Stimulated activated CD4-positive, alpha-beta T cell treated with anti-CD3 and anti-CD28 coated beads, Interleukin-15, amount 100 ng/mL, for 1 hour (primary cell): ENCODE data around the gene C6.
"Not testable (repeated sequence)": the region's sequence is repeated elsewhere in the genome, so short reads cannot be mapped to it uniquely, and the experiment has no call there.

Source experiments
- DNase-seq, 2 donors: peaks; one replicate each; pipeline ENCODE4 v3.0.0-alpha.2; 2020; ENCODE audit warnings: low read depth in 1 of 2, low spot score in 1 of 2

The C6 gene

DNA sequence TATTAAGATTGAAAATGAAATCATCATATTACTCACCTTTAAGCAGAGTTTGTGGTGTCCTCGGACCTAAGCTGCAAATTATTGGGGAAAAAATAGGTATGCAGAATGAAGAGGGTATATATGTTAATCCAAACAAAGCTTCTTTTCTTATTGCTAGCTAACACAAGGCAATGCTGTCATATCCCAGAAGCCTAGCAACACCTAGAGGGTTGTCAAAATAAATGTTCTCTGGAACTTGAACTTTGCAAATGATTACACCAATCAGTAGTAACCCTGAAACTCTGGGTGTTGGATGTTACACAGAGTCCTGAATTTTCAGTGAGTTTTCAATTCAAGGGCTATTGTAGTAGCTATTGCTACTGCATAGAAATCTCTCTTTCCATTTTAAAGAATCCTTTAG, at the start of gene C6:
Gene C6, minus strand, starts transcription at position 193 of the 400 bp plus-strand sequence. CDS start 10,302 bp downstream, outside the sequence.
- no peak for DNase-seq

DNA sequence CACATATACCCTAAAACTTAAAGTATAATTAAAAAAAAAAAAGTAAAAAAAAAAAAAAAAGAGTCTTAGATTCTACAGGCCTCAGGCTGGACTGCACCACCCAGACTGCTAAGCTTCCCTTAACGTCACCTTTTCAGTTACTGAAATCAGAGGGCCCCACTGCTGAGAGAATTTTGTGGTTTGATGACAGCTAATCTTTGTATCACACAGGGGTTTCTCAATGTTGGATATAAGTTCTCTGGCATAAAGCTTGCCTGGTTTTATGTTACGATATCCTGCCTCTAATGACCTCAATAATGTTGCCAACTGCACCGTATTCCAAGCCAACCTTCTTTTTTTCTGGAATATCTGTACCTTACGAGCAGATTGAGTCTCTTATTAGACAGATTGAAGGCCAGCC, 43.1 kb upstream of the C6 start:
- no peak for DNase-seq

DNA sequence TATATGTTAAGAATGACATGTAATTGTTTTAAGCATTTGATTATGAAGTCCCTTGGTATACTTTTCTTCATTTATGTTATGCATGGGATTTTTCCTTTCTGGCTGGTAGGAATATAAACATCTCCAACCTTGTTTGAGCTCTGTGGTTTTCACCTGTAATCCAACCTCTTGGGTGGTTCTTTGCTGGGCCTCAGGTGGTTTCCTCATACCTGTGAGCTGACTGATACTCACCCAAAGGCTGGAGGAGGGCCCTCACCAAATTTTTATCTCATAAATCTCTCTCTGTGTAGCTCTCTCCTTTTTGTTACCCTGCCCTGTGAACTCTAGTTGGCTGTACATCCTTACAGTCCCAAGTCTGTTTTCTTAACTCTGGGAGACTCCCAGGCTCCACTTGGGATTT, 39.8 kb upstream of the C6 start:
- DNase-seq: no peak

DNA sequence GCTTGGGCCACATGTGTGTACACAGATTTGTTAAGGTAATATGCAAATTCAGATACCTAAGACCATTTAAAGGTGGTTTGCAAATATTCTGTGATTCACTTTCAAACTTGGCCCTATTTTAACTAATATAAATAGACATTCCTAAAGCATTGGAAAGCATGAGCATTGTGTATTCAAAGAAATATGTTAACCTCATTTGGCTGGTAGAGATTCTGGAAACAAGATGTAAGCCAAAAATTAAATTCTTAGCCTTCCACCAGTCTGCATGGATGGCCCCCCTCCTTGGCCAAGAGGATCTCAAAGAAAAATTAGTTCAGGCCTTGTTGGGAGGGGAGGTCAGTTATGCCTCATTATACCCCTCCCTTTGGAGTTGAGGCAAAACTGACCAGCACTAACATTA, 38.7 kb upstream of the C6 start:
- no peak for DNase-seq

DNA sequence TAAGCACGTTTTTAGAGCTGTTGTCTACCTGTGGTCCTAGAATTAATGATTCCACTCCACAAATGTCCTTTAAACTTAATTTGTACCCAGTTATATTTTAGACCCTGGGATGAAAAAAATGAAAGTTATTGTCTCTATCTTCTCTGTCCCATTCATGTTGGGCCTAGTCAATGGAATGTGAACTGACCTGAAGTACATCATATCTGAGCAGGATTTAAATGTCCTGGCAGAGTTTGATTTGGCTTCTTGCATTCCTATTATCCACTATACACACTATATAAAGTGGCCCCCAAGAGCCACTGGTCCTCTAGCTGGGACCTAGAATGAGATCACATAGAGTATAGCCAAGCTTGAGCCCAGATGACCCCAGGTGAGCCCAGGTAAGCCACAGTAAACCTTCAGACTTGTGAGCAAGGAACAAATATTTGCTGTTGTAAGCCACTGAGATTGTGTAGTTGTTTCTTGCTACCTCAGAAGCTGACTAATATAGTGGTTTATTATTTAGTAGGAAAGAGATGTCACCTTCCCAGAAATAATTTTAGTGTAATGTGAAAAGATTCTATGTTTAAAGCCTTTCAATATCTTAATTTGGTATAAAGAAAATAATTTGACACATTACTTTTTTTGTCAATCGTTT, 37.1 kb upstream of the C6 start:
- no peak for DNase-seq

DNA sequence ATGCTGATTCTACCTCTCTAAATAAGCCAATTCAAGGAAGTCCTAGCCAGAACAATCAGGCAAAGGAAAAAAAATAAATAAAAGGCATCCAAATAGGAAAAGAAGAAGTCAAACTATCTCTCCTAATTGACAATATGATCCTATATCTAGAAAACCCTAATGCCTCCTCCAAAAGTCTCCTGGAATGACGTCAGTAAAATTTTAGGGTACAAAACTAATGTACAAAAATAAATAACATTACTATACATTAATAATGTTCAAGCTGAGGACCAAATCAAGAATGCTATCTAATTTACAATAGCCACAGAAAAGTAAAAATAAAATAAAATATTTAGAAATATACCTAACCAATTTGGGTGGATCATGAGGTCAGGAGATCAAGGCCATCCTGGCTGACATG, 33.8 kb upstream of the C6 start:
- no peak for DNase-seq

DNA sequence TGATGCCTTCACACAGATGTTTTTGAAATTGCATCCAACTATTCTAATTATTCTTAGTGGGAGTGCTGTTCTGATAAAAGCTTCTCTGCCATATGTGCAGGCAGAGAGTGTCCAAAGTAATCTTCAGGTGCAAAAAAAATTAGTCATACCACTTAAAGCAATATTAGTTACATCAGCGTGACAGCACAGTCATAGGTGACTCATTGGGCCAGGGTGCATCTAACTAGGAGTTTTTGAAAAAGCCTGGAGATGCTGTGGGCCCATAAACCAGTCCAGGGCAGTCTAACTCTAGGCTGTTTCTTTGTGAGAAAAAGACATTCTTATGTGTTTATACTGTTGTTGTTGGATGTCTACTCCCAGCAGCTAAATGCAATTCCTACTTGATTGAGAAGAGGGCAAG, 33.0 kb upstream of the C6 start:
- no peak for DNase-seq

DNA sequence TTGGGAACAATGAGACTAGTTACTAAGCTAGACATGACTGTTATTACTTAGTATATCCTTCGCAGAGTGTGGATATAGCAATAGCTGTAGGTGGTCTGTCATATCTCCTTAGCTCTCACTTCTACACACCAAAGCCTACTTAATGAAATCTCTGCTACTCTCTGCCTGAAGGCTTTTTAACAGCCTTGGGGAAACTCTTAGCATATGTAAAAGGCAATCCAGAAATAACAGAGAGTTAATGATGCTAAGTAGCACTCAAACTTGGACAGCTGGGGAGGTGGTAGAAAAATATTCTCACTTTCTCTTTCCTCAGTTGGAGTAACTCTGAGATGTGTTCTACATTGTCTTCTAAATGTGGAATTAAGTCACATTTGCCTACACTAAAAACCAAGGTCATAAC, 30.2 kb upstream of the C6 start:
- no peak for DNase-seq

DNA sequence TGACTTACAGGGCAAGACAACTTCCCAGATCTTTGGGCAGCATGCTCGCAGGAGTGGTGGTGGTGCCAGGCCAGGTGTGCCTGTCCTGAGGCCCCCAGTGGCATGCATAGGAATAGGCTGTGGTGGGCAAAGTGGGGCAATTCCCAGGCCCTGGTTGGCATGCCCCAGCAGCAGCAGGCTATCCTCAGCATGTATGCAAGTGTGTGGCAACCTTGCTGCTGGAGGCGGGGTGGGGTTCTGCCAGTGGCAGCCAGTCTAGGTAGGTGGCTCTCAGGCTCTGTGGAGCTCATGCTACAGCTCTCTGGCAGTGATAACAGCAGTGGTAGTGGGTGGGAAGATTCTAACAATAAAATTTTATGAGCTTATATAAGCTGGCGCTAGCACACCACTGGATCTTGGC, 27.7 kb upstream of the C6 start:
- no peak for DNase-seq

DNA sequence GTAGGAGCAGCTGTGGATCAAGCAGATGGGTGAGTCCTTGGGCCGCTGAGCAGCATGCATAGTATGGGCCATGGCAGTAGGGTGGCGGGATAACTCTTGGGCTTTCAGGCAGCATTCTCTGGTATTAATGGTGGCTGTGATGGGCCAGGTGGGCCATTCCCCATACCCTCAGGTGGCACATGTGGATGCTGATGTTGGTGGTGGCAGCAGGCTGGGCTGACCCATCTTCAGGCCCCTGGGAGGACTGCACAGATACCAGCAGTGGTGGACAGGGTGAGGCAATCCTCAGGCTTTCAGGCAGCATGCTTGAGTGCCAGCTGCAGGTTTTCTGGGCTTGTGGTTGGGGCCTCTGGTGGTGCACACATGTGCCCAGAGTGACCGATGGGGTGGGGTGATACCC, 27.1 kb upstream of the C6 start:
- DNase-seq: no peak

DNA sequence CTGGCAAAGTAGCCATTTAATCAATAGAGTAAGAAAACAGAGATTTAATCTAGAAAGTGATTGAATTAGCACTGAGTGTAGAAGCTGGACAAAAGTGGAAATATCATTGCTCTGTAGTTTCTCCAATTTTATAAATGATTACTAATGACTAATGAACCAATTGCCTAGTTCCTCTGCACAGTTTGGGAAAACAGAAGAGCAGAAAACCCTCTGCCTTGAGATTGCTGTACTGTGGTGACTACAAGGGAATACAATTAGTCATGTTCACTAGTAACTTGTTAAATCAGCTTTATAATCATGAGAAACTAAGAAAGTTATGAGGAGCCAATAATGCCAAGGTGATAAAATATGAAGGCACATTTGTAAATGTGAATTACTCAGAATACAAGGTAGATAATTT, 21.1 kb upstream of the C6 start:
- no peak for DNase-seq

DNA sequence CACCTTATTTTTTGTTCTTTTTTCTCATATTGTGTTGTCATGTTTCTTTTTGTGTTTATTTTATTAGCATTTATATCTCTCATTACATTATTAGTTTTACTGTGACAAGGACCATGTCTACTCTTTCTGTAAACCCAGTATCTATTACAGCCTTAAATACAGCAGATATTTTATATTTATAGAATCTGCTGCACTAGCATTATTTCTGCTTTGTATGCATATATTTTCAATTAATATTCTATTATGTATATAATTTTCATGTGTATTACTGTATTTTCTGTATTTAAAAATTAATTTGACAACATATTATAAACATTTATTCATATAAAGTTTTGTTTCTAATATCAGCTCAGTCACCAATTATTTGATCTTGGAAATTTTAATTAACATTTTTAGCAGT, 19.5 kb upstream of the C6 start:
- no peak for DNase-seq

DNA sequence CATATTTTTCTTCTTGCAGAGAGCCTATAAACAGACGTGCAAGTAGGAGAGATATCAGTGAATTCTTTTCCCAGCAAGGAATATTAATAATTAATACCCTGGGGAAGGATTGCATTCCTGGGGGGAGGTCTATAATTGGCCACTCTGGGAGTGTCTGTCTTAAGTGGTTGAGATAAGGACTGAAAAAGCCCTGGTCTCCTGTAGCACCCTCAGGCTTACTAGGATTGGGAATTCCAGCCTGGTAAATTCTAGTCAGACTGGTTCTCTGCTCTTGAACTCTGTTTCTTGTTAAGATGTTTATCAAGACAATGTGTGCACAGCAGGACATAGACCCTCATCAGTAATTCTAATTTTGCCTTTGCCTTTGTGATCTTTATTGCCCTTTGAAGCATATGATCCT, 16.9 kb upstream of the C6 start:
- not testable (repeated sequence) for DNase-seq

DNA sequence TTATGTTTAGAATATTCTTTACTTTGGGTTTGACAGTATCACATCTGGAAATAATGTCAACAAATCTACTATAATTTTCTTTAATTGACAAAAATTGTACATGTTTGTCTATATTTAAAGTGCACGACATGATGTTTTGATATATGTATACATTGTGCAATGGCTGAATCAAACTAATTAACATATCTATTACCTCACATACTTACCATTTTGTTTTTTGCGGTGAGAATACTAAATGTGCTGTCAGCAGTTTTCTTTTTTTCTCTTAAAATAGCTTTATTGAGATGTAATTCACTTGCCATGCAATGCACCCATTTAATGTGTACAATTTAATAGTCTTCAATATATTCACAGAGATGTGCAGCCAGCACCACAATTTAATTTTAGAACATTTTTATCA, 10.6 kb upstream of the C6 start:
- no peak for DNase-seq

DNA sequence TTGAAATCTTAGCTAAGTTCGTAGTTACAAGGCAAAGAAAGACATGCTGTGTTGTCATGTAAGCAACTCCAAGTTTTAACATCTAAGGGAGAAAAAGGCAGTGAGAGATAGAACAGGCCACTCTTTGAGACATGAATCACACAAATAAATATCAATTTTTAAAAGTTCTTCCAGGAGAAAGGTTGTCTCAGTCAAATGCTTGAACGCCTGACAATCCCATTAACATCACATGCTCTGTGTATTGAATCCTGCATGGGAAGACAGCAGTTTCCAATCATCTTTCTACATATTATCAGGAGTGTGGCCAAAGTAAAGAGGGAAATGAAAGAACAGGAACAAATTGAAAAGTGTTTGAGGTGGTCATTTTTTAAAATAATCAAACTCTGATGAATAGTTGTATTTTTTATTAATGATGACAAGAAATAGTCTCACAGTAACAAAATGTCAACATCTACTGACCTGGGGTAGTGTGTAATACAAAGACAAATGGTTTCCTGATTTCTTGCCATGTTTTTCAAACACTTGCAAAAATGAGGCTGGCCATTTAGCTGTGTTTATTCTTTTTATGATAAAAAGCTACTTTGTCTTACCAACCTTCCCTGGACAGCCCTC, 6.4 kb upstream of the C6 start:
- no peak for DNase-seq

DNA sequence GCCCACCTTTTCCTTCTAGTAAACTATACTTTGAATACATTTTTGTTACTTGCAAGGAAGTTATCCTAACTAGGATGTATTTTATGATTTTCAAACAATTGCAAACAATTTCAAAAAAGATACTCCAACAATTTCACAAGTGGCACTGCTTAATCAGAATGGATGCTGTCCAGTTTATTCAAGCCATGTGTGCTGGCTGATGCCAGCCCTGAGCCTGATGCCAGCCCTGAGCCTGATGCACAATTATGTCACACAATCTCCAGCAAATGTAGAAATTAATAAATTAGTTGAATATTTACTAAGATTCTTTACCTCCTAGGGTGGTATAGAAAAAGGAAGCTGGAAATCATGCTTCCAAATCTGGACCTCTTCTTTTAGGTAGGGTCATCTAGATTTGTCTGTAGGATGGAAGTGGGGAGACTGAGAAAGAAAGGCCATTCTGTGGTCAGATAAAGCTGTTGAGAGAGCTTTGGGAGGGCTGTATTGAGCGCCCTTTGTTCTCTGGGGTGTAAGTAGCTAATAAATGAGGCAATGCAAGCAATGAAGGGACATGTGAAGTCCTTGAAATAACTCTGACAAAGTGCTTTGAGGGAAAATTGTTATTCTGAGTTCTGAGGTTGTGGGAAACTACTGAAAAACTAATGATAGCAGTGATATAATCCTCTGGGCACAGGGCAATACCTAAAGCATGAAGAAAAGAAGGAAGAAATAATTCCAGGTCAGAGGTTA, 5.8 kb upstream of the C6 start:
- no peak for DNase-seq

DNA sequence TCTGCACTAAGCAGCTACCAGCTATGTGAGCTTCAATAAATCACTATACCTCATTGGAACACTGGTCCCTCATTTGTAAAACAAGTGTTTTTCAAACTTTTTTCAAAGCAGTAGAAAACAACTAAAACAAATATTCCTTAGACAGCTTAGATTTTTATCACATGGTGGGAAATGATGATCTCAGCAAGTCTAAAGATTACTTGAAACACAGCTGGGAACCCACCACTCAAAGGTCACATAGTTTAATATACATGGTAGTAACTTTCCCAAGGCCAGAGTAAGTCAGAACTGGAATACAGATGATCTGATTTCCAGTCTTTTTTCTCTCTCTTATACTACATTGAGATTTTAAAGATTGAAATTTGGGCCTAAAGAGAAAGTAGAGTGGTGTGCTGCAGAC, 850 bp upstream of the C6 start:
- no peak for DNase-seq

DNA sequence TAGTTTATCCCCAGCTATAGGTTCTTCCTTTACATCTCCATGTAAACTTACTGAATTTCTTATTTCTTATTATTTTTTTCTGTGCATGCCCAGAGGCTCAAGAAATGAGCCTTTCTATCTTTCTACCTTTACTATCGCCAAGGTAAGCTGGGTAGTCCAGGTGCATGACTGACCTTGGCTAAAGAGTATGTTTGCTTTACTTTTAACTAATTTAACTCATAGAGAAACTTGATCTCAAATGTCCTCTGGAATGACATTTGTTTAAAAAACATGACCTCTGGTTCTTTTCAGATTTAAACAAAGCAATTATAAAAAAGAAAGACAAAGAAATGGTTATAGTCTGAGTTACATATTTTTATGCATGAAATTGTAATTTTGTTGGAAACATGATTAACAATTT, 397 bp downstream of the C6 start:
- no peak for DNase-seq

DNA sequence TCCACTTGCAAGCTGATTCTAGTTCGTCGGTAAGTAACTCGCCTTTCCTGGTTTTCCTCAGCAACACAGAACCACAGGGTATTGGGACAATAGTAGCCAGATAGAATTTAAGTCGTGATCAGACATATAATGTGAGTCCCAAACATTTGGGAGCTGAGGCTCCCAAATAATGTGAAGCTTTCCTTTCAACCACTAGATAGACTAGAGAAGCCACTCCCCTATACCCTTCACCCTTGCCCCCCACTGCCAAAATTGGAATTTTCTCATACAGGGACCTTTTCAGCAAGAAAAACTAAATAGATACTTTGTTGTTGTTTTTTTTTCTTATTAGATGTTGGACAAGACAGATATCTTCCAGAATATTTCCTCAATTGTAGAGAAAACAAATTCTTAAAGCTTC, 1.9 kb downstream of the C6 start:
- no peak for DNase-seq

DNA sequence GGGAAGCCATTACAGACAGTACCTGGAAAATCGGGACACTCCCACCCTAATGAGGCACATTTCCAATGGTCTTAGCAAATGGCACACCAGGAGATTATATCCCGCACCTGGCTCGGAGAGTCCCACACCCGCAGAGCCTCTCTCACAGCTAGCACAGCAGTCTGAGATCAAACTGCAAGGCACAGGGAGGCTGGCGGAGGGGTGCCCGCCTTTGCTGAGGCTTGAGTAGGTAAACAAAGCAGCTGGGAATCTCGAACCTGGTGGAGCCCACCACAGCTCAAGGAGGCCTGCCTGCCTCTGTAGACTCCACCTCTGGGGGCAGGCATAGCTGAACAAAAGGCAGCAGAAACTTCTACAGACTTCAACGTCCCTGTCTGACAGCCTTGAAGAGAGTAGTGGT, 7.9 kb downstream of the C6 start:
- not testable (repeated sequence) for DNase-seq

DNA sequence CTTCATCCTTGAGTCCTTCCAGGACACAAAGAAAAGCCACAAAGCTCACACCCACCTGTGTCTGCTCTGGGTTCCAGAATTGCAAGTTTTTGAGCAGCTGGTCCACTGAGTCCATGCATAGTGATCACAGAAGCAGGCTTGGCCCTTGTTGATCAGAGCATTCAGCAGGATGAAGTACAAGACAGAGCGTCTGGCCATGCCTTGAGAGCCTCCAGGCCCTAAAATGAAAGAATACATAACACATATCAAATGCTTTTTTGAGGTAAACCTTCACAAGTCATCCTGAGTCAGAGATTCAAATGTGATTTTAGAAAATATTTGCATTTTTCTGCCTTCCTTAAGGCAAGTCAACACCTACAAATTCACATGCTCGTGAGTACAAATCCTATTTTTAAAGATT, 10.3 kb downstream of the C6 start:
- no peak for DNase-seq

DNA sequence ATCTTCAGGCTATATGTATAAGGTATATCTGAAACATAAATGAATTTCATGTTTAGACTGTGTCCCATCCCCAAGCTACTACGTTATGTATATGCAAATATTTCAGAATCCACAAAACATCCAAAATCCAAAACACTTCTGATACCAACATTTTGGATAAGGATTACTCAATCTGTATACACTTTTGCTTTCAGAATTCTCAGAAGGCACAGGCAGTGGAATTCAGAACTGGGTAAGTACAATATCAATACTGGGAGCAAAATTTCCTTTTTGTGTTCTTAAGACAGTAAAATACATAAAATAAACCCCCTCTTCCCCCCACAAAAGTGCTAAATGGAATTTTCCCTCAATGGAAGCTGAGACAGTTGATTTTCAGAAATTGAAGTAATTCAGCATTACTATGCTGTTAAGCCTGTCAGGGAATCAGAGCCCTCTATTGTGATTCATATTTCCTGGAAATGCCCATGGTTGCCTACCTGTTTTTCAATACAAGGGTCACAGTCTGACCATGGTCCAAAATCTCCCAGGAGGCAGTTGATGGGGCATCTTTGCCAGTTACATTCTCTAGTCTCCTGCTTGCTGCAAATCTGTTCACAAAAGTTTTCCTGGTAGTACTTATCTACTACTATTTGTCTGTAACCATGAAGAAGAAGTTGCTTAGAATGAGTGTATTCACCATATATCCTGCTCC, 12.1 kb downstream of the C6 start:
- DNase-seq: no peak
